ENCODE measurements around the gene HYAL3. TPM values are rescaled to one million over a fixed set of nuclear protein-coding genes. Genes with fewer than 3 reads are reported as not detected.
A peak's percentile ranks its signal among the peaks of the same experiment; 100 is the strongest.

The HYAL3 gene
- total and polyA plus RNA-seq, 2 donors (not counting 1 experiment from before 2014, with no cell fraction given): 3.7 to 4.2 TPM

GRCh38 chr3:50340147-50340447 lies 40.9 kb upstream of the HYAL3 start:
- peak overlapping the region; percentile 89 for H3K9ac ChIP-seq (ENCODE audit: low read length)
- 4% methylated on average over 8 of the region's 9 CpGs for WGBS (ENCODE audit: insufficient coverage)
- H3K4me1 ChIP-seq (ENCODE audit: control insufficient read depth in 2 of 2, insufficient read depth in 2 of 2, low read length in 2 of 2): peaks cover 38 to 62% of the 10 kb centered on the region in 2 donors
- TF ChIP-seq, protein P1, sequence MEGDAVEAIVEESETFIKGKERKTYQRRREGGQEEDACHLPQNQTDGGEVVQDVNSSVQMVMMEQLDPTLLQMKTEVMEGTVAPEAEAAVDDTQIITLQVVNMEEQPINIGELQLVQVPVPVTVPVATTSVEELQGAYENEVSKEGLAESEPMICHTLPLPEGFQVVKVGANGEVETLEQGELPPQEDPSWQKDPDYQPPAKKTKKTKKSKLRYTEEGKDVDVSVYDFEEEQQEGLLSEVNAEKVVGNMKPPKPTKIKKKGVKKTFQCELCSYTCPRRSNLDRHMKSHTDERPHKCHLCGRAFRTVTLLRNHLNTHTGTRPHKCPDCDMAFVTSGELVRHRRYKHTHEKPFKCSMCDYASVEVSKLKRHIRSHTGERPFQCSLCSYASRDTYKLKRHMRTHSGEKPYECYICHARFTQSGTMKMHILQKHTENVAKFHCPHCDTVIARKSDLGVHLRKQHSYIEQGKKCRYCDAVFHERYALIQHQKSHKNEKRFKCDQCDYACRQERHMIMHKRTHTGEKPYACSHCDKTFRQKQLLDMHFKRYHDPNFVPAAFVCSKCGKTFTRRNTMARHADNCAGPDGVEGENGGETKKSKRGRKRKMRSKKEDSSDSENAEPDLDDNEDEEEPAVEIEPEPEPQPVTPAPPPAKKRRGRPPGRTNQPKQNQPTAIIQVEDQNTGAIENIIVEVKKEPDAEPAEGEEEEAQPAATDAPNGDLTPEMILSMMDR (IDR thresholded peaks at IDR 0.05): no peak
- TF ChIP-seq EZH2 (IDR thresholded peaks at IDR 0.05; ENCODE audit: borderline replicate concordance, insufficient read depth, low read depth, low read length, poor library complexity, severe bottlenecking): no peak
- peaks cover 49% of the 10 kb centered on the region for H3K4me1 Mint-ChIP-seq
- peak overlapping the region; percentile 99 for H3K27ac Mint-ChIP-seq
- ATAC-seq (ENCODE audit: low read depth) (no peak), DNase-seq (no peak)
- H3K9me3 Mint-ChIP-seq (ENCODE audit: insufficient read depth): no peaks in the 10 kb centered on the region
- no peaks in the 10 kb centered on the region for H3K9me3 ChIP-seq (ENCODE audit: control extremely low read depth in 1 of 3, control insufficient read depth in 2 of 3, insufficient read depth in 1 of 3, low read length in 2 of 3)
- intact Hi-C loops (cut with micrococcal nuclease): no loop called here
- peak overlapping the region; percentile 90 for H3K4me2 ChIP-seq (replicated peaks; ENCODE audit: low read depth, low read length, poor library complexity, severe bottlenecking)
- peaks cover 43% of the 10 kb centered on the region for H3K79me2 ChIP-seq (ENCODE audit: control insufficient read depth, insufficient read depth, low read length)
- no peaks in the 10 kb centered on the region for H3K27me3 ChIP-seq (replicated peaks in 1 of 4; ENCODE audit: control extremely low read depth in 1 of 4, control insufficient read depth in 3 of 4, insufficient read depth in 4 of 4, low read length in 3 of 4)
- H2AFZ ChIP-seq (ENCODE audit: insufficient read depth, low read depth, low read length, poor library complexity, severe bottlenecking): peak overlapping the region; percentile 82
- peak overlapping the region; percentile 97 to 98 for H3K27ac ChIP-seq (ENCODE audit: low read length in 2 of 2)
- H3K27me3 Mint-ChIP-seq: no peaks in the 10 kb centered on the region
- peak overlapping the region; percentile 96 for H3K4me3 Mint-ChIP-seq
- peak overlapping the region; percentile 61 to 86 (median 69) for H3K4me3 ChIP-seq (ENCODE audit: control extremely low read depth in 1 of 5, extremely low read depth in 1 of 5, insufficient read depth in 1 of 5, low read depth in 2 of 5, low read length in 4 of 5)
- peaks cover 0 to 10% of the 10 kb centered on the region in 2 experiments for H3K36me3 ChIP-seq (replicated peaks in 1 of 2; ENCODE audit: control extremely low read depth in 1 of 2, control insufficient read depth in 1 of 2, extremely low read depth in 1 of 2, insufficient read depth in 2 of 2, low read length in 1 of 2)
- POLR2A ChIA-PET: interaction anchor here (0.9 to 6.1 kb wide), 7 partner anchors 11 to 227 kb away, joined by 3 to 96 read pairs (median 6); partner anchors contain the start of genes C3orf18, CYB561D2, HYAL3 and IFRD2
- CTCF ChIA-PET: interaction anchor here (0.6 to 2.0 kb wide), 4 partner anchors 10 to 1420 kb away, joined by 4 to 14 read pairs (median 4); partner anchors contain the start of genes CYB561D2, NPRL2 and TUSC2
- H4K20me1 ChIP-seq (ENCODE audit: control insufficient read depth, insufficient read depth, low read length, poor library complexity, severe bottlenecking): peaks cover 10% of the 10 kb centered on the region

GRCh38 chr3:50339485-50340146 lies 40.4 kb upstream of the HYAL3 start:
- peaks cover 47% of the 10 kb centered on the region for H3K79me2 ChIP-seq (ENCODE audit: control insufficient read depth, insufficient read depth, low read length)
- peaks cover 47% of the 10 kb centered on the region for H3K4me1 Mint-ChIP-seq
- peak overlapping the region; percentile 89 for H3K9ac ChIP-seq (ENCODE audit: low read length)

More at GRCh38 chr3:50339485-50340146, 40.4 kb upstream of the HYAL3 start:
- ATAC-seq (ENCODE audit: low read depth) (no peak), DNase-seq (no peak)
- intact Hi-C loops (cut with micrococcal nuclease): loop anchor here (5.0 kb wide), 1 partner anchor 102 kb away; the partner anchor contains the start of gene GNAI2
- Histone ChIP-seq H3K4me1 (ENCODE audit: control insufficient read depth in 2 of 2, insufficient read depth in 2 of 2, low read length in 2 of 2) (peaks cover 37 to 63% of the 10 kb centered on the region in 2 donors), H3K4me2 (replicated peaks; ENCODE audit: low read depth, low read length, poor library complexity, severe bottlenecking) (peak overlapping the region; percentile 90), H3K27me3 (replicated peaks in 1 of 4; ENCODE audit: control extremely low read depth in 1 of 4, control insufficient read depth in 3 of 4, insufficient read depth in 4 of 4, low read length in 3 of 4) (no peaks in the 10 kb centered on the region), H3K36me3 (replicated peaks in 1 of 2; ENCODE audit: control extremely low read depth in 1 of 2, control insufficient read depth in 1 of 2, extremely low read depth in 1 of 2, insufficient read depth in 2 of 2, low read length in 1 of 2) (peaks cover 0 to 10% of the 10 kb centered on the region in 2 experiments), H2AFZ (ENCODE audit: insufficient read depth, low read depth, low read length, poor library complexity, severe bottlenecking) (peak overlapping the region; percentile 82), H3K27ac (ENCODE audit: low read length in 2 of 2) (peak overlapping the region; percentile 97 to 98), H4K20me1 (ENCODE audit: control insufficient read depth, insufficient read depth, low read length, poor library complexity, severe bottlenecking) (peaks cover 12% of the 10 kb centered on the region), H3K9me3 (ENCODE audit: control extremely low read depth in 1 of 3, control insufficient read depth in 2 of 3, insufficient read depth in 1 of 3, low read length in 2 of 3) (no peaks in the 10 kb centered on the region), H3K4me3 (ENCODE audit: control extremely low read depth in 1 of 5, extremely low read depth in 1 of 5, insufficient read depth in 1 of 5, low read depth in 2 of 5, low read length in 4 of 5) (peak overlapping the region; percentile 61 to 86 (median 69))
- ChIA-PET POLR2A (interaction anchor here (1.0 to 6.1 kb wide), 4 partner anchors 11 to 47 kb away, joined by 3 to 96 read pairs (median 8); partner anchors contain the start of genes CYB561D2, IFRD2, NPRL2 and TUSC2), CTCF (interaction anchor here (1.8 to 3.9 kb wide), 3 partner anchors 9 to 12 kb away, joined by 4 to 37 read pairs (median 14); partner anchors contain the start of genes CYB561D2, NPRL2 and TUSC2)
- peak overlapping the region; percentile 96 for H3K4me3 Mint-ChIP-seq
- peak overlapping the region; percentile 99 for H3K27ac Mint-ChIP-seq
- TF ChIP-seq EZH2 (IDR thresholded peaks at IDR 0.05; ENCODE audit: borderline replicate concordance, insufficient read depth, low read depth, low read length, poor library complexity, severe bottlenecking): no peak
- TF ChIP-seq, protein P1 (IDR thresholded peaks at IDR 0.05): no peak
- H3K9me3 Mint-ChIP-seq (ENCODE audit: insufficient read depth): no peaks in the 10 kb centered on the region
- WGBS (ENCODE audit: insufficient coverage): 47% methylated on average over 10 of the region's 14 CpGs
- no peaks in the 10 kb centered on the region for H3K27me3 Mint-ChIP-seq

Measured in B cell (primary cell).